NCI-H2196 treated with DMSO at 0.1 percent for 48 hours (cell line): ENCODE results near the gene RAPGEF6.

Source experiments
- DNase-seq: peaks from one replicate; lab custom pipeline; 2025; ENCODE audit not compliant: unreplicated experiment; lab: John Stamatoyannopoulos, UW

The RAPGEF6 gene

DNA sequence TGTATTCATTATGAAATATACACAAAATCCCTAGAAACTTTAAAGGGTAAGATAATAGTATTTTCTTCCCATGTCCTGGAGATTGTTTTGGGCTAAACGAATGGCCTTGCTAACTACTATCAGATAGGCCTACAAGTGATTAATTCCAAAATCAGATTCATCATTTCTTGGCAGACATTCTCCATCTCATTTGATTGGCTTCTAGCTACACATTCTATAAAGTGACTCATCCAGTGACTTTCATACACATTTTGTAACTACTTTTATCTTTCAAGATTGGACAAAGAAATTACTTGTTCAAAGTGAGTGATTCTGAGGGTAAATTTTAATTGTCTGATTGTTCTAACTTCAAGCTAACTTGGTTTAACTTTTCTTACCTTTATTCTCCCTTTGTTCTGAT is 93.3 kb downstream of the RAPGEF6 start:
- no peak for DNase-seq

DNA sequence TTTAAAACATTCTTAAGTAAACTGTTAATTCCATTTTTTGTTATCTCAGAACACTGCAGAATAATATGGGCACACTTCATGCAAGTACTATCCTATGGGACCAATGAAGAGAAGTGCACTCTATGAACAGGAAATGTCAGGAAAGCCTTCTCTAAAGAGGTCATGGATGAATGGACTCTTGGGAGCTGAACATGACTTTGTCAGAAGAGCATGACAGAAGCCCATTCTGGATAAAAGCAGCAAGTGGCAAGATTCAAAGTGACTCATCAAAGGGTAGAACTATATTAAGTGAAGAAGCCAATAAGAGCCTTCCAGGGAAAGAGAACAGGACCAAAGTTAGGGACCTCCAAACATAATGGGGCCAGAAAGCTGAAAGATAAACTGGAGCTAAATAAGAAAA is 94.0 kb downstream of the RAPGEF6 start:
- DNase-seq = no peak

DNA sequence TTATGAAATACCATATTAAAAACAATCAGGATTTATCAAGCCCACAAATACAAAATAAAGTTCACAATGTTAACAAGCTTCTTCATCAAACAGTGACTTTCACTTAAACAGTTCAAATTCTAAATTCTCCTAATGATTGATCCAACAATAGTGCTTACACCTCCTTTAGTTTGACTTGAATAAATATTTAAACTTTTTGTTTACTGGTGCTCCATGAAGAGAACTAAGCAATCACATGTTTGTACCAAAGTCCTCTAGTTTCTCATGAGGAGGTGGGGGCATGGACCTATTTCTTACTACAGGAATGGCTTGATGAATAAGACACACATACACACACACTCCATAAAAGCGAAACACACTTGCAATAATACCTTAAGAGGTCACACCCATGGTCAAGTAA is 95.8 kb downstream of the RAPGEF6 start:
- DNase-seq = no peak

DNA sequence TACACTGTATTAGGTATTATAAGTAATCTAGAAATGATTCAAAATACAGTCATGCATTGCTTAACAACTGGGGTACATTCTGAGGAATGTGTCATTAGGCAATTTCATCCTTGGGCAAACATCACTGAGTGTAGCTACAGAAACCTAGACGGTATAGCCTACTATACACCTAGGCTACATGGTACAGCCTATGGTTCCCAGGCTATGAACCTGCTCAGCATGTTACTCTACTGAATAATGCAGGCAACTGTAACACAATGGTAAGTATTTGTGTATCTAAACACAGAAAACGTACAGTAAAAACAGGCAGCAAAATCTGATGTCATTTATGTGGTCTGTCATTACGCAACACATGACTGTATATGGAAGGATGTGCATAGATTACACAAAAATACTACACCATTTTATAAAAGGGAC is 96.8 kb downstream of the RAPGEF6 start:
- DNase-seq = no peak

DNA sequence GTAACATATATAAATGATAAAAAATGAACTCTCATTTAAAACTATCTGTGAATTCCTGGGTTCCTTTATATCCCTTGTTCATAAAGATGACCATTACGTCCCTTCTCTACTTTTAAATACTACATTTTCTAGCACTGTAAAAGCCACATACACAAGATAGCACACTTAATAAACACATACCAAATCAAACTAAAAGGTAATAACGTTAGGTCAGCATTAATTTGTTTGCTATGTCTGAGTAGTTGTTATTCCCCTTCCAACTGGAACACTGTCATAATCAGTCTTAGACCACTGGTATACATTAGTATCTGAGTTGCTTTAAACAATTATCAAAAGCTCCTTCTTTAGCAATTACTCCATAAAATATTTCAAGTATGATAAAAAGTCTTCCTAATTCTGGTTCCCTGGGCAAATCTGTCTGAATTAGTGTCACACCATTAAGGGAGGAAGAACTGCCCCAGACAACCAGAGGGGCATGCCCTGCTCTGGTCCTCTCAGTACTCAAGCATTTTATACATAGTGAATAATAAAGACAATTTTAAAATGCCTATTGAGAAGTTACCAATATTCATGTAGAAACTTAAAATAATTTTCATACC is 98.1 kb downstream of the RAPGEF6 start:
- no peak for DNase-seq

DNA sequence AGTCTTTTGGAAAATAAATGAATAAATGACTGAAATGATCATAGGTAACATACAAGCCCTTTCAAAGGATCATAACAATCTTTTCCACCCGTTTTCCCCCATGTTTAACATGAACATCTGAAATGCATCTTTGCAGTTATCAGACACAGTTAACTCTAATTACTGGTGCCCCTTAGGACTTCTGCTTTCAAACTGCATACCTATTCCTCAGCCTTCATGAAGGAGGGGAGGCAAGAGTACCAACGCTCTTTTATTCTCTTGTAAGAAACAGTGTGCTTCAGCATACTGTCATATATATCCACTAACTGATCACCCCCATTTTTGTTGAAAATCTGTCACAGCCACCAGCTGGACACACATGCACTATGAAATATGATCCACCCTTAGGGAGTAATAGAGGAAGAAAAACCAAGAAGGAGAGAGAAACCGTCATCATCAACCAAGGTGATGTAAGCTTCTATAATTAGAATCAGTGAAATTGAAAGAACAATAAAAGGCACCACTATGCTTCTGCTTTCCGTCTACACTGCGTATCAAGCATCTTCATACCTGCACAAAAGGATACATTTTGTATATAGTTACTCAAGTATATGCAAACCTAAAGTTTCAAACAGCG is 98.7 kb downstream of the RAPGEF6 start:
- DNase-seq = no peak

DNA sequence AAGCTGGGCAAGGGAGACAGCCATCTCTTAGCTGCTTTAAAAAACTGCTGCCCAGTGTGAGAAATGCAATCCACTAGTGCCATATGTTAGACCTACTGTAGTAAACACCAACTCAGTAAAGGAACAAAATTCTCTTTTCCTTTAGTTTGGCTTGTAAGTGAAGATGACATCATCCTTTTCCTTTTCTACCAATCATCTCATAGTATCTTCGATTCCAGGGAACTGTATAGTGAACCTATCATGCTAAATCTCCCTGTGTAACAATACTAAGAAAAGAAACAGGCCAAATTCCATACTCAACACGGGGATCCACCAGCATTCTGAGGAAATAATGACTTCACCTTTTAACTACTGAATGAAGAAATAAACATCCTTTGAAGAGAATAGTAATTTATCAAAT is 100.1 kb downstream of the RAPGEF6 start:
- DNase-seq = no peak

DNA sequence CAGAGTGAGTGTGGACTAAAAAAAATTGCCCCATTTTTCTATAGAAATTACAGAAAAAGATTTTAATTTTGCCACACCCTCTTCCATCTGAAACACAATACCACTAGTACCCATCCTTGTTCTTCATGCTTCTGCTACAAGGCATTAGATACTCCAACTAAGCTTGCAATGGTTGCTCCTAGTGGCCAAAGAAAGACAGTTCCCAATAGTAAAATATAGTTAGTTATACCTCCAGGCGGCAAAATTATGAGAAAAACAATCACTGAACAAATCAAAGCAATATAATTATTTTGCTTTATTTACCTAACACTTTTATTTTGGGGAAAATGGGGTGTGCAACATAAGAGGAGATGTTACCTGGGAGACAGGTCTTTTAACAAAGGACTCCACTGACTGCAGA is 101.2 kb downstream of the RAPGEF6 start:
- no peak for DNase-seq

DNA sequence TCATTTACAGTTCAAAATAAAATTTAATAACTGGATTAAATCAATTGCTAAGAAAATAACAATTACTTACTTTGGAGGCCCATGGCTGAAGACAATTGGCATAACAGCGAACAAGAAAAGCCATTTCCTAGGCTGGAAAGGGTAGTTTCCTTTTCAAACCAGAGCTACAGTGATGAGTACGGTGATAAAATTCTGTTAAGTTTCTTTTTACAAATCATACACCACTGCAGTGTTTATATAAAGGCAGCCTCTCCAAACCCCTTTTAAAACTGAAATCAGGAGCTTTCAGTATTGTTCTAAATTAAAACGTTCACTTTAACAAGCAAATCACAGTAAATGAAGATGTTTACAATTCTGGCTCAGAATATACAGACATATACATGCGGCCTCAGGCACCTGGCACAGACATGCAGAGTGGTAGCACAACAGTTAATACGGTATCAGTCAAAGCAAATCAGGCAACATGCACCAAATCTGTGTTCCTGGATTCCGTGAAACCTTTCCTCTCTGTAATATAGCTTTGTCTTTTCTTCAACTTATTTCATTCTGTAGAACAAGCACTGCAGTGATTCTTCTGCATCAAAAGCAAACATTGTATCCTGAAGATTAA is 102.9 kb downstream of the RAPGEF6 start:
- DNase-seq = no peak

DNA sequence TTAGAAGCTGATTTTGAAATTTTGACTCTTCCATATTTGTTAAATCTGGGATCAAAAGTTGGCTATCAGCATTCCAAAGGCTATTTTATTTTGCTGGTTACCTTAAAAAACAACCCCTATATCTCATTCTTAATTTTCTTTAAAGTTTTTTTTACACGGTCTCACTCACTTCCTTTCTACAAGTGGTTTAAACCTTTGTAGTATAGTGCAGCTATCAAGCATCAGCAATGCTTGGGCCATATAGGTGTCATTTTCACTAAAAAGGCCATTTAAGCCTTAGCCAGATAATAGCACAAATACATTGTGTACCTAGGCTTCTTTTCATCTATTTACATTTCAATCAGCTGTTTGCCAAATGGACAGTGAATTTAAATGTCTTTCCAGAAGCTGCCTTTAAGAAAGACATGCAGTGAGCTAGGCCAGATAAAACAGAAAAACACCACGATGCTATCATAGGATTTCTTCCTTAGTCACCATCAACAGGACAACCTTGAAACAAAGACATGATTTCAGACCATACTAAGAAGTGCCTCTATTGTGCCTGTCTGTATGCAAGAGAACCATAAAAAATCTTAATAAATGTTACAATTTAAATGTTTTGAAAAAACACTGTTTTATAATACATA is 104.2 kb downstream of the RAPGEF6 start:
- DNase-seq = no peak

DNA sequence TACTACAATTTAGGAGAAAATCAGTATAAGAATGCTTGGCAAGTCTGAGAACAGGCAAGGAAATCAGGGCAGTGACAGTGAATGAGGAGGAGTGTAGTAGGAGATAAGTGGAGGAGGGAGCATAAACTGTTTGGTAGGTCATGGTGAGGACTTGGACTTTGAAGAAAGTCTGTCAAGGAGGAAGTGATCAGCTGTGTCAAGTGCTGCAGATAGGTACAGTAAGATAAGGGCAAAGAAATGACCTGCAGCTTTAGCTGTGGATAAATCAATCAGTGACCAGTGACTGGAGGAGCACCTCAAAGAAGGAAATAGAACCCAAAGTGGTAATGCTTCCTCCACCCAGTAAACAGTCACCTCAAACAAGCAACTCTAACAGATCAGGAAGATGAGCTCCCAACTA is 106.3 kb downstream of the RAPGEF6 start:
- DNase-seq = no peak

DNA sequence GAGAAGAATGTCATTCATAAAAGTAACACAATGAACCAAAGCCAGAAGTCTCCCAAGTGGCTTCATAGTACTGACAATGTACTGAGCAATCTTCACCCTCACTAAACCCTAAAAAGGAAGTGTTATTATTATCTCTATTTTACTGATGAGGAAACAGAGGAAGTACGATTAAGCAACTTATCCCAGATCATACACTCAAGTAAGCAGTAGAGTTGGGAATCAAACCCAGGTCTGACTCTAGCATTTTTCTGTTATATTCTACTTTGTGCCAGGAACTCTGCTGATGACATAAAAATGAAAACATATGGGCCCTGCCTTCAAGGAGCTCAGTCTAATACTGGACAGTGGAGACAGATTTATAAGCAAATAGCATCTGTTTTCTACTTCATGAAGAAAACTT is 109.2 kb downstream of the RAPGEF6 start:
- DNase-seq = no peak

DNA sequence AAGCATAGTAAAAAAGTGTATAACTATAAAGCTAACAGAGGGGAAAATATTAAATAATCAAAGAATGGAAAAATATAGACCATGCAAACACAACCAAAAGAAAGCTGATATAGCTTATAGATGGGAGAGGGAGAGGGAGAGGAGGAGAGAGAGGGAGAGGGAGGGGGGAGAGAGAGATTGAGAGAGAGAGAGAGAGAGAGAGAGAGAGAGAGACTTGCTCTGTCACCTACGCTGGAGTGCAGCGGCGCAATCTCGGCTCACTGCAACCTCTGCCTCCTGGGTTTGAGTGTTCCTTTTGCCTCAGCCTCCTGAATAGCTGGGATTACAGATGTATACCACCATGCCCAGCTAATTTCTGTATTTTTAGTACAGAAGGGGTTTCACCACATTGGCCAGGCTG is 110.6 kb downstream of the RAPGEF6 start:
- no peak for DNase-seq

DNA sequence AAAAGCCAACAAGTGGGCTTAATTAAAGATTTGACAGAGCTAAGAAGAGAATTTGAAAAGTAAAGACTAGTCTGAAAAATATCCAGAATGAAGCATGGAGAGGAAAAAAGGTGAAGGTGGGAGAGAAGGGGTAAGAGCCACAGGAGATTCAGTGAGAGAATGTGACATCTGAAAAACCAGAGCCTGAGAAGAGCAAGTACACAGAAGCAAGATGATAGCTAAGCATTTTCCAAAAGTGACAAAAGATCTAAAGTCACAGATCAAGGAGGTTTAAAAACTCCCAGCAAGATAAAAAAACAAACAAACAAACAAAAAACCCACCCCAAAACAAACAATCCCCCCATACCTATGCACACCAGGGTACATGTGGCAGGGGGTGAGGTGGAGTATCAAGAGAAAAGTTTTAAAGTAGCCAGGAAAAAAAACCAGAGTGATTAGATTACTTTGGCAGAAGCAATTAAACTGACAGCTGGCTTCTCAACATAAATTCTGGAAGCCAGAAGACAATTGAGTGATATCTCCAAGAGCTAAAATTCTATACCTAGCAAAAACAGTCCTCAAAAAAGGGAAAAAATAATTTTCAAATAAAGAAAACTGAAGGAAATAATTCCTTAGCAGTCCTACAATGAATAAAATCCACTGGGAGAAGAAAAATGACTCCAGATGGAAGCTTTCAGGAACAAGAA is 111.4 kb downstream of the RAPGEF6 start:
- no peak for DNase-seq

DNA sequence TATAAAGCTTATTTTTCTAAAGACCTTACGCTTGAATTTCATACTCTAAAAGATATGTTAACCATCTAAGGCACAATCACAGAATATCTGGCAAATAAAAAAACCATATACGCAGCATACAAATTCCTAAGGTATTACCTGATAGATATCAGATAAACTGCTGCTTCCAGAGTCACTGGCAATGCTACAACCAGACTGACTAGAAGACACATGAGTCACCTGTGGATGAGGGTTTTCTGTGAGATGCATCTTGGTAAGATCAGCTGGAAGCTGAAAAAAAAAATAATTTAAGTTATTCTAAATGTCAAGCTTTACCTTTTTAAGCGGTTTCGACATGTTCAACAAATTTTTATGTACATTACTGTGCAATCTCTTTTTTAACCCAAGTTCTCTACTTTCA is 113.8 kb downstream of the RAPGEF6 start:
- DNase-seq = no peak

DNA sequence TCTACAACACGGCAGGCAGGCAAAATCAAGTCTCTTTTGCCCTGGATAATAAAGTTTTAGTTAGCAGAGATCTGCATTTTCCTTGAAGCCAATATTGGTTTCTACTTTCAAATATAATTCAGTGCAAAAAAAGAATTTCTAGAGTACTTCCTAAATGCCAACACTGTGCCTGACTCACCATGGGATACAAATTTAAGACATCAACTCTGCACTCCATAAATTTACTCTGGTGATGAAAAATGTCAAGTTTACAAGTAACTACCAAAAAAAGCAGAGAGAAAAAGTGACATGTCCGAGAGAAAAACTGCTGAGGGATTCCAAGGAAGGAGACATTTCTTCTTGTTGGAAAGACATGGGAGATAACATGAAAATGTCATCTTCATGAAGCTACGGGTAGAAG is 119.7 kb downstream of the RAPGEF6 start:
- no peak for DNase-seq

DNA sequence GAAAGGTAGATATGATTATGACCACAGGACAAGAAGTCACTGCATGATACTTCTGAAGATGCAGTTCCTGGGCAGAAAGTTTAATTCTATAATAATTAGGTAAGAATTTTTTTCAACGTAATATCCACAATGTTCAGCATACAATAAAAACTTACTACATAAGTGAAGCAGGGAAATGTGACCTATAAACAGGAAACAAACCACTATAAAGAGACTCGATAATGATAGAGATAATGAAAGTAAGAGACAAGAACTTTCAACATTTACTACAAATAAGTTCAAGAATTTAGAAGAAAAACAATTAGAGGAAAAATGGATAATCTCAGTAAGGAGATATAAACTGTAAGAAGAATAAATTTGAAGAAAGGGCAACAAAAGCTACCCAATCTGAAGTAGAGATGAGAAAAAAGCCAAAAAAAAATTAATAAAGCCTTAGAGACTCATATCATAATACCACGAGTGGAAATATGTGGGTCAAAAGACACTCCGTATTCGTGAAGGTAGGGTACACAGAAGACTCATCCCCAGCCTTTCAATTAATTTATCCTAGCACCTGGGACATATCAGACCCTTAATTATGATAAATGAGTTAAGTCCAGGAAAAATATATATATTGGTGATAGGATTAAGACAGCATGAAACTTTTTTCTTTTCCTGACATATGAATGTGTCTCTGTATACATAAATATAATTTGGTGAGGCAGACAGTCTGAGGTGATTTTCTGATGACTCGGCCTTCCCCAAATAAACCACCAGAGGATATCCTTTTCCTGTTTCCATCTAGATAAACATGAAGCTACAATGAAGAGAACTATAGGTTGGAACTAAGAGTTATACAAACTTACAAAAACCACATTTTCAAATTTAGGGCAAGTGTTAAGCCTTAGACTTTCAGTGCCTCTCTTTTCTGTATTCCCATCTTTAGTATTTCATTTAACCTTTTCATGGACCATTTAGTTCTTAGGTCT is 120.4 kb downstream of the RAPGEF6 start:
- no peak for DNase-seq

DNA sequence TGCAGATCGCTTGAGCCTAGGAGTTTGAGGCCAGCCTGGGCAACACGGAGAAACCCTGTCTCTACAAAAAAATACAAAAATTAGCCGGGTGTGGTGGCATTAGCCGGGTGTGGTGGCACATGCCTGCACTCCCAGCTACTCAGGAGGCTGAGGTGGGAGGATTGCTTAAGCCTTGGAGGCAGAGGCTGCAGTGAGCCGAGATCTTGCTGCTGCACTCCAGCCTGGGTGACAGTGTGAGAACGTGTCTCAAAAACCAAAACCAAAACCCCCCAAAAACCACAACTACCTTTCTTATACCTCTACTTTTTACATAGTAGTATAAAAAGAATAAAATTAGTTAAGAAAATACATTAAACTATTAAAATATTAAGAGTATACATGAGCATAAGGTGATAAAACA is 121.2 kb downstream of the RAPGEF6 start:
- DNase-seq = no peak

DNA sequence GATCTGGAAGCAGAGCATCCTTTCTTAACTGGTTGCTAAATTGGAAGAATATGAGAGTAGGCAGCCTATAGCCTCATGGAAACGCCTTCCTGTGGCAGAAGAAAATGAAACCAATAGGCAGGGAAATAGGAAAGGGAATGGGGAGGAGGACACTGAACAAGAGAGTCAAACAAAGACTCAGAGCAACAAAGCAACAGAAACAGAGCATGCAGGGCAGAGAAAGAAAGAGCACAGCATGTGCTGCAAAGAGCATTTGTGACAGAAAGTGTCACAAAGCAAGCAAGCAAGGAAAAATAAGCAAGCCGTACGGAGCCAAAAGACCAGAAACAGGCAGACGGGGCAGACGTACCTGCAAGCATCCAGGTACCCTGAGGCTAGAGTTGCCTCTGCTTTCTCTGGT is 123.1 kb downstream of the RAPGEF6 start:
- no peak for DNase-seq

DNA sequence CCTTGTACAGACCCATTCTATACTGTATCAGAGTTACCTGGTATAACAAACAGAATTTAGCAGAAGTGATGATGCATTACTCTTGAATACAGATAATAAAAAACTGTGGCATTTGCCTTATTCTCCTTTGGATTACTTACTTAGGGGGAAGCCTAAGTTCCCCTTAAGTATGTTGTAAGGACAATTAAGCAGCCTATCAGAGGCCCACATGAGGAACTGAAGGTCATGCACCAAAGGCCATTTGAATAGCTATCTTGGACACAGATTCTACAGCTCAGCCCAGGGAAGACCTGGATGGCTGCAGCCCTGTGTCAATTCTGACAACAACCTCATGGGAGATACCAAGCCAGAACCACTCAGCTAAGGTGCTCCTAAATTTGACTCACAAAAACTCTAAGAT is 125.2 kb downstream of the RAPGEF6 start:
- DNase-seq = no peak
